GM23338 (cell line): Measurements from ENCODE around the gene TUBA8. TPM values are rescaled to one million over a fixed set of nuclear protein-coding genes. Genes with fewer than 3 reads are reported as not detected.

Source experiments
- ATAC-seq: fragments of 200-7000 bp; cut with Tn5 transposase; 3 replicates; pipeline ENCODE4 v1.9.1; 2020
- DNase-seq: peaks from one replicate; pipeline ENCODE4 v3.0.0-alpha.2; 2015; ENCODE audit warnings: low spot score
- H2AFZ ChIP-seq: fragments of 200-600 bp; sonication (generic); 2 replicates; pipeline ENCODE4 v1.8.0; 2016; ENCODE audit warnings: antibody characterized with exemption, mild to moderate bottlenecking, moderate library complexity
- H3F3A ChIP-seq: fragments of 200-600 bp; sonication (generic); replicated peaks from 2 replicates; pipeline ENCODE4 v1.8.0; 2017; ENCODE audit warnings: antibody characterized with exemption, mixed run types, low read depth
- H3K27ac ChIP-seq: fragments of 200-600 bp; sonication (generic); 2 replicates; pipeline ENCODE4 v1.6.1; 2016; ENCODE audit warnings: low read depth
- H3K27me3 ChIP-seq: fragments of 200-600 bp; sonication (generic); 2 replicates; pipeline ENCODE4 v1.8.0; 2016; ENCODE audit warnings: mild to moderate bottlenecking, mixed run types, moderate library complexity; ENCODE audit not compliant: insufficient read depth
- H3K36me3 ChIP-seq: fragments of 200-600 bp; sonication (generic); 2 replicates; pipeline ENCODE4 v1.8.0; 2016; ENCODE audit warnings: mild to moderate bottlenecking; ENCODE audit not compliant: insufficient read depth
- H3K4me1 ChIP-seq: fragments of 200-600 bp; sonication (generic); 2 replicates; pipeline ENCODE4 v1.8.0; 2016; ENCODE audit warnings: mild to moderate bottlenecking, moderate library complexity; ENCODE audit not compliant: insufficient read depth
- H3K4me2 ChIP-seq: fragments of 200-600 bp; sonication (generic); 2 replicates; pipeline ENCODE4 v1.7.1; 2017; ENCODE audit warnings: mixed run types
- H3K4me3 ChIP-seq: fragments of 200-600 bp; sonication (generic); 2 replicates; pipeline ENCODE4 v1.6.1; 2016; ENCODE audit warnings: mixed run types
- H3K79me2 ChIP-seq: fragments of 200-600 bp; sonication (generic); replicated peaks from 2 replicates; pipeline ENCODE4 v1.8.0; 2017; ENCODE audit warnings: mild to moderate bottlenecking; ENCODE audit not compliant: insufficient read depth
- H3K9me2 ChIP-seq: fragments of 200-600 bp; sonication (generic); 2 replicates; pipeline ENCODE4 v1.8.0; 2017; ENCODE audit not compliant: insufficient read depth
- H4K20me1 ChIP-seq: fragments of 200-600 bp; sonication (generic); replicated peaks from 2 replicates; pipeline ENCODE4 v1.8.0; 2017; ENCODE audit warnings: mild to moderate bottlenecking; ENCODE audit not compliant: insufficient read depth
- H3K27ac Mint-ChIP-seq: 2 replicates; pipeline ENCODE4 v1.8.0; 2020; ENCODE audit warnings: inconsistent platforms, mild to moderate bottlenecking, moderate library complexity, mixed read lengths
- H3K27me3 Mint-ChIP-seq: 3 replicates; pipeline ENCODE4 v1.8.0; 2022; ENCODE audit warnings: low read depth, mild to moderate bottlenecking, moderate library complexity, mixed read lengths, inconsistent platforms; ENCODE audit not compliant: insufficient read depth, poor library complexity
- H3K36me3 Mint-ChIP-seq: 3 replicates; pipeline ENCODE4 v1.8.0; 2021; ENCODE audit warnings: low read depth, mild to moderate bottlenecking, inconsistent platforms, moderate library complexity, mixed read lengths
- H3K4me1 Mint-ChIP-seq: 3 replicates; pipeline ENCODE4 v1.8.0; 2020; ENCODE audit warnings: mild to moderate bottlenecking, inconsistent platforms, mixed read lengths
- H3K4me3 Mint-ChIP-seq: 3 replicates; pipeline ENCODE4 v1.8.0; 2021; ENCODE audit warnings: moderate library complexity, mild to moderate bottlenecking, inconsistent platforms, mixed read lengths
- H3K9me3 Mint-ChIP-seq: 3 replicates; pipeline ENCODE4 v1.8.0; 2020; ENCODE audit warnings: moderate library complexity, mild to moderate bottlenecking, inconsistent platforms, mixed read lengths
- CREB1 ChIP-seq: fragments of 250-450 bp; sonication (Bioruptor Pico); IDR thresholded peaks from 2 replicates; pipeline ENCODE4 v1.5.0; 2020; ENCODE audit warnings: low read depth, mild to moderate bottlenecking, moderate library complexity
- ETS1 ChIP-seq: IDR thresholded peaks from 2 replicates; pipeline ENCODE4 v1.6.1; 2016; ENCODE audit warnings: antibody characterized with exemption
- JUNB ChIP-seq: IDR thresholded peaks from one replicate; pipeline ENCODE4 v1.6.1; 2016; ENCODE audit warnings: antibody characterized with exemption; ENCODE audit not compliant: unreplicated experiment
- NANOG ChIP-seq: IDR thresholded peaks from 2 replicates; pipeline ENCODE4 v1.6.1; 2016; ENCODE audit warnings: antibody characterized with exemption, borderline replicate concordance
- POLR2AphosphoS5 ChIP-seq: IDR thresholded peaks from 2 replicates; pipeline ENCODE4 v1.6.1; 2016; ENCODE audit warnings: antibody characterized with exemption, low read depth
- STAT1 ChIP-seq: IDR thresholded peaks from one replicate; pipeline ENCODE4 v1.6.1; 2016; ENCODE audit warnings: antibody characterized with exemption; ENCODE audit not compliant: unreplicated experiment
- ZNF114 ChIP-seq: fragments of 250-450 bp; sonication (Bioruptor Pico); IDR thresholded peaks from 2 replicates; pipeline ENCODE4 v1.5.0; 2020; ENCODE audit warnings: mild to moderate bottlenecking, moderate library complexity
- long read RNA-seq: library from polyadenylated mRNA; unstranded; transcript quantifications from one replicate; pipeline ENCODE4 v2.0.0, GENCODE V29; 2020; ENCODE audit not compliant: unreplicated experiment
- polyA plus RNA-seq: library from polyadenylated mRNA; unstranded; fragments of >200 nt; fragmentation: Nextera tagmentation; extraction: Ambion mirVana; gene quantifications from 2 replicates; pipeline ENCODE4 v1.2.1, GENCODE V29; 2016
- total RNA-seq: library from RNA; depleted of rRNA; stranded (reverse); fragments of >200 nt; shearing (Covaris generic); gene quantifications from 2 replicates; pipeline ENCODE4 v1.2.3, GENCODE V29; 2014; rRNA removed
- TF ChIP-seq, protein P1 (sequence below): IDR thresholded peaks from one replicate; pipeline ENCODE4 v1.6.1; 2018; ENCODE audit warnings: antibody characterized with exemption; ENCODE audit not compliant: unreplicated experiment
- TF ChIP-seq, protein P2 (sequence below), 2 experiments: fragments of 200-600 bp in 1 of 2; sonication (generic) in 1 of 2; conservative IDR thresholded peaks; 2 replicates each; pipeline versions ENCODE4 v1.5.1 to v1.6.1; 2016 to 2017; ENCODE audit warnings: antibody characterized with exemption in 2 of 2, low read depth in 2 of 2, mild to moderate bottlenecking in 2 of 2, moderate library complexity in 1 of 2

The TUBA8 gene
- total RNA-seq, result 0.31 TPM in 1 of 2 replicates, not detected in the other
- polyA plus RNA-seq, result 0.48 and 0.64 TPM in 2 replicates
- long read RNA-seq, partial matches to known transcripts, result 0 of 1 reads
- long read RNA-seq, other reads (novel, unspliced or antisense), result 0 of 1 reads

- Histone ChIP-seq H4K20me1 (no peaks in the 10 kb centered on the region), H3K27ac (no peak within 1 kb of the TSS), H3K27me3 (peaks cover 47% of the 10 kb centered on the region), H3K36me3 (no peaks in the 10 kb centered on the region), H3K79me2 (no peaks in the 10 kb centered on the region), H3K4me3 (peak within 1 kb of the TSS; percentile 66), H3F3A (no peaks in the 10 kb centered on the region), H3K9me2 (no peaks in the 10 kb centered on the region), H3K4me1 (peaks cover 12% of the 10 kb centered on the region; the same call in 1 of the 2 replicates), H2AFZ (peak within 1 kb of the TSS; percentile 89), H3K4me2 (peak within 1 kb of the TSS; percentile 93)
- Mint-ChIP-seq H3K9me3 (peaks cover 40% of the 10 kb centered on the region), H3K27me3 (peaks cover 38% of the 10 kb centered on the region), H3K4me1 (peaks cover 11% of the 10 kb centered on the region), H3K36me3 (peaks cover 18% of the 10 kb centered on the region), H3K27ac (no peak within 1 kb of the TSS), H3K4me3 (peak within 1 kb of the TSS; percentile 52)
- ATAC-seq, result peak; percentile 86
- no peak for TF ChIP-seq POLR2AphosphoS5
- no peak for TF ChIP-seq ZNF114 (CRISPR knock-in tag)
- no peak for TF ChIP-seq CREB1
- TF ChIP-seq NANOG, result no peak
- TF ChIP-seq, protein P1, sequence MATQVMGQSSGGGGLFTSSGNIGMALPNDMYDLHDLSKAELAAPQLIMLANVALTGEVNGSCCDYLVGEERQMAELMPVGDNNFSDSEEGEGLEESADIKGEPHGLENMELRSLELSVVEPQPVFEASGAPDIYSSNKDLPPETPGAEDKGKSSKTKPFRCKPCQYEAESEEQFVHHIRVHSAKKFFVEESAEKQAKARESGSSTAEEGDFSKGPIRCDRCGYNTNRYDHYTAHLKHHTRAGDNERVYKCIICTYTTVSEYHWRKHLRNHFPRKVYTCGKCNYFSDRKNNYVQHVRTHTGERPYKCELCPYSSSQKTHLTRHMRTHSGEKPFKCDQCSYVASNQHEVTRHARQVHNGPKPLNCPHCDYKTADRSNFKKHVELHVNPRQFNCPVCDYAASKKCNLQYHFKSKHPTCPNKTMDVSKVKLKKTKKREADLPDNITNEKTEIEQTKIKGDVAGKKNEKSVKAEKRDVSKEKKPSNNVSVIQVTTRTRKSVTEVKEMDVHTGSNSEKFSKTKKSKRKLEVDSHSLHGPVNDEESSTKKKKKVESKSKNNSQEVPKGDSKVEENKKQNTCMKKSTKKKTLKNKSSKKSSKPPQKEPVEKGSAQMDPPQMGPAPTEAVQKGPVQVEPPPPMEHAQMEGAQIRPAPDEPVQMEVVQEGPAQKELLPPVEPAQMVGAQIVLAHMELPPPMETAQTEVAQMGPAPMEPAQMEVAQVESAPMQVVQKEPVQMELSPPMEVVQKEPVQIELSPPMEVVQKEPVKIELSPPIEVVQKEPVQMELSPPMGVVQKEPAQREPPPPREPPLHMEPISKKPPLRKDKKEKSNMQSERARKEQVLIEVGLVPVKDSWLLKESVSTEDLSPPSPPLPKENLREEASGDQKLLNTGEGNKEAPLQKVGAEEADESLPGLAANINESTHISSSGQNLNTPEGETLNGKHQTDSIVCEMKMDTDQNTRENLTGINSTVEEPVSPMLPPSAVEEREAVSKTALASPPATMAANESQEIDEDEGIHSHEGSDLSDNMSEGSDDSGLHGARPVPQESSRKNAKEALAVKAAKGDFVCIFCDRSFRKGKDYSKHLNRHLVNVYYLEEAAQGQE, result no peak
- no peak for TF ChIP-seq ETS1
- TF ChIP-seq STAT1, result no peak
- TF ChIP-seq JUNB, result no peak
- TF ChIP-seq, protein P2, sequence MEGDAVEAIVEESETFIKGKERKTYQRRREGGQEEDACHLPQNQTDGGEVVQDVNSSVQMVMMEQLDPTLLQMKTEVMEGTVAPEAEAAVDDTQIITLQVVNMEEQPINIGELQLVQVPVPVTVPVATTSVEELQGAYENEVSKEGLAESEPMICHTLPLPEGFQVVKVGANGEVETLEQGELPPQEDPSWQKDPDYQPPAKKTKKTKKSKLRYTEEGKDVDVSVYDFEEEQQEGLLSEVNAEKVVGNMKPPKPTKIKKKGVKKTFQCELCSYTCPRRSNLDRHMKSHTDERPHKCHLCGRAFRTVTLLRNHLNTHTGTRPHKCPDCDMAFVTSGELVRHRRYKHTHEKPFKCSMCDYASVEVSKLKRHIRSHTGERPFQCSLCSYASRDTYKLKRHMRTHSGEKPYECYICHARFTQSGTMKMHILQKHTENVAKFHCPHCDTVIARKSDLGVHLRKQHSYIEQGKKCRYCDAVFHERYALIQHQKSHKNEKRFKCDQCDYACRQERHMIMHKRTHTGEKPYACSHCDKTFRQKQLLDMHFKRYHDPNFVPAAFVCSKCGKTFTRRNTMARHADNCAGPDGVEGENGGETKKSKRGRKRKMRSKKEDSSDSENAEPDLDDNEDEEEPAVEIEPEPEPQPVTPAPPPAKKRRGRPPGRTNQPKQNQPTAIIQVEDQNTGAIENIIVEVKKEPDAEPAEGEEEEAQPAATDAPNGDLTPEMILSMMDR (conservative IDR thresholded peaks at IDR 0.05; ENCODE audit: low read depth in 2 of 2), result no peak
- peak; percentile 76 for DNase-seq
Observed at GRCh38 chr22:18110194-18110953, at the start of gene TUBA8. Gene TUBA8 (plus strand): TSS chr22:18110809. CDS start chr22:18110866, 57 bp downstream.
